ENCODE results near the gene KLRC3.
"Not testable (repeated sequence)": the region's sequence is repeated elsewhere in the genome, so short reads cannot be mapped to it uniquely, and the experiment has no call there.

The KLRC3 gene

GRCh38 chr12:10396176-10396575 is 24.2 kb downstream of the KLRC3 start:
- H3K36me3 ChIP-seq (ENCODE audit: control insufficient read depth, insufficient read depth, low read length), result not testable (repeated sequence)

GRCh38 chr12:10395390-10395998 is 24.9 kb downstream of the KLRC3 start:
- Histone ChIP-seq H3K4me3 (ENCODE audit: low read length) (peak overlapping the region; percentile 34), H3K36me3 (ENCODE audit: control insufficient read depth, insufficient read depth, low read length) (no peaks in the 10 kb centered on the region), H3K27ac (ENCODE audit: low read depth, low read length) (peak overlapping the region; percentile 46), H3K27me3 (ENCODE audit: control insufficient read depth, insufficient read depth, low read length) (no peaks in the 10 kb centered on the region), H3K9ac (ENCODE audit: low read length) (no peak overlapping the region), H3K4me1 (ENCODE audit: control insufficient read depth, insufficient read depth, low read length) (no peaks in the 10 kb centered on the region)

More at GRCh38 chr12:10396176-10396575, 24.2 kb downstream of the KLRC3 start:
- H3K9ac ChIP-seq (ENCODE audit: low read length); H3K4me3 ChIP-seq (ENCODE audit: low read length); H3K27me3 ChIP-seq (ENCODE audit: control insufficient read depth, insufficient read depth, low read length); H3K27ac ChIP-seq (ENCODE audit: low read depth, low read length); H3K4me1 ChIP-seq (ENCODE audit: control insufficient read depth, insufficient read depth, low read length): not testable (repeated sequence)

DNA sequence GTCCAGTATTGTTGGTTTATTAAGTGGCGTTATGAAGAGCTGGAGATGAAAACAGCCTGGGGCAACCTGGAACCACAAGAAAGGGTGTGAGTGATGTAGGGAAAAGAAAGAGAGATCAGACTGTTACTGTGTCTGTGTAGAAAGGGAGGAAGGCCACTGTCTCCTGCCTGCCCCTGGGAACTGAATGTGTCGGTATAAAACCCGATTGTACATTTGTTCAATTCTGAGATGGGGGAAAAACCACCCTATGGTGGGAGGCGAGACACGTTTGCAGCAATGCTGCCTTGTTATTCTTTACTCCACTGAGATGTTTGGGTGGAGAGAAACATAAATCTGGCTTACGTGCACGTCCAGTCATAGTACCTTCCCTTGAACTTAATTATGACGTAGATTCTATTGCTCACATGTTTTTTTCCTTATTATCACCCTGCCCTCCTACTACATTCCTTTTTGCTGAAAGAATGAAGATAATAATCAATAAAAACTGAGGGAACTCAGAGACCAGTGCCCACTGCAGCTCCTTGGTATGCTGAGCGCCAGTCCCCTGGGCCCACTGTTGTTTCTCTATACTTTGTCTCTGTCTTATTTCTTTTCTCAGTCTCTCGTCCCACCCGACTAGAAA is 25.8 kb downstream of the KLRC3 start:
- H3K27me3 ChIP-seq (ENCODE audit: control insufficient read depth, insufficient read depth, low read length); H3K27ac ChIP-seq (ENCODE audit: low read depth, low read length); H3K4me1 ChIP-seq (ENCODE audit: control insufficient read depth, insufficient read depth, low read length); H3K4me3 ChIP-seq (ENCODE audit: low read length); H3K36me3 ChIP-seq (ENCODE audit: control insufficient read depth, insufficient read depth, low read length); H3K9ac ChIP-seq (ENCODE audit: low read length): not testable (repeated sequence)

GRCh38 chr12:10393291-10393690 is 27.1 kb downstream of the KLRC3 start:
- no peak overlapping the region for H3K27ac ChIP-seq (ENCODE audit: low read depth, low read length)
- H3K4me1 ChIP-seq (ENCODE audit: control insufficient read depth, insufficient read depth, low read length), result no peaks in the 10 kb centered on the region
- no peak overlapping the region for H3K9ac ChIP-seq (ENCODE audit: low read length)
- H3K4me3 ChIP-seq (ENCODE audit: low read length), result no peak overlapping the region
- H3K36me3 ChIP-seq (ENCODE audit: control insufficient read depth, insufficient read depth, low read length), result no peaks in the 10 kb centered on the region
- H3K27me3 ChIP-seq (ENCODE audit: control insufficient read depth, insufficient read depth, low read length), result no peaks in the 10 kb centered on the region

DNA sequence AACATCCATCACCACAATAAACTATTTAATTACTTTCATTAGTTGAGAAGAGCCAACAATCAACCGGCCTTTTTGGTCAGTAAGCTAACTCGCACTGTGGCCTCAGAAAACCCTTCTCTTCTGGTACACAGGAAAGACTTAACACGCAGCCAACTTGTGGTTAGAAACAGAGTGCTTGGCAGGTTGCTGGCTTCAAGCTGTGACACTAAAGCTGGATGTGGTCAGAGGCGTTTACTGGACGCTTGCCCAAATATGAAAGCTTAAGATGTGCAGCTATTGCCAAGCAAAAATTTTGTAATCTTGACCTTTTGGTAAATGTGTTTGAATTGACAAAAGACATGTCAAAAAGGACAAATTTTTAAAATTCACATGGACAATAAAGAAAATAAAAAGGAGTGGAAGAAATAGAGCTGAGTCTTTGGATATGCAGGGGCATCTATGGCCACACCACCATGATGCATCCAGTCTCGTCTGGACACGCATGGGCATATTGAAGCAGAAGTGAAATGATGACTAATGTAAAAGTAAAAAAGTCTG is 27.9 kb downstream of the KLRC3 start:
- H3K27ac ChIP-seq (ENCODE audit: low read depth, low read length), result no peak overlapping the region
- H3K9ac ChIP-seq (ENCODE audit: low read length), result no peak overlapping the region
- no peaks in the 10 kb centered on the region for H3K4me1 ChIP-seq (ENCODE audit: control insufficient read depth, insufficient read depth, low read length)
- no peaks in the 10 kb centered on the region for H3K27me3 ChIP-seq (ENCODE audit: control insufficient read depth, insufficient read depth, low read length)
- H3K4me3 ChIP-seq (ENCODE audit: low read length), result no peak overlapping the region
- H3K36me3 ChIP-seq (ENCODE audit: control insufficient read depth, insufficient read depth, low read length), result no peaks in the 10 kb centered on the region

GRCh38 chr12:10390991-10391390 is 29.4 kb downstream of the KLRC3 start:
- H3K27me3 ChIP-seq (ENCODE audit: control insufficient read depth, insufficient read depth, low read length); H3K4me1 ChIP-seq (ENCODE audit: control insufficient read depth, insufficient read depth, low read length); H3K27ac ChIP-seq (ENCODE audit: low read depth, low read length); H3K4me3 ChIP-seq (ENCODE audit: low read length); H3K36me3 ChIP-seq (ENCODE audit: control insufficient read depth, insufficient read depth, low read length); H3K9ac ChIP-seq (ENCODE audit: low read length): not testable (repeated sequence)

DNA sequence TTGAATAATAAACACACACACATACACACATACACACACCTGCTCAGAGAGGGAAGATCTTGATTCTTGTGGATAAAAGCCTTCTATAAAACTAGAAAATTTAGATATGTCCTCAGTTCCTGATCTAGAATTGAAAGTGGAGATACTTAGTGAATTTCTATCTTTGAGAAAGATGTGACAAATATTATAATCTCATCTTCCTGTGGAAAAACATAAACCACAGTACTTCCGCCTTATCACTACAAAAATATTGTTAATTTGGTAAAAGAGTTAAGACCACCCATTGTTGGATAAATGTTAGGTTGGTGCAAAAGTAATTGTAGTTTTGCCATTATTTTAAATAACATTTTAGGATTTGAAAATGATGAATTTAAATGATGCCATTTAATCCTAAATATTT is 30.5 kb downstream of the KLRC3 start, which contains the start of gene KLRK1:
TSS of gene KLRK1 (minus strand) at position 138 of the 400 bp plus-strand sequence. CDS start 1,231 bp downstream, outside the sequence.
- H3K27me3 ChIP-seq (ENCODE audit: control insufficient read depth, insufficient read depth, low read length), result no peaks in the 10 kb centered on the region
- no peaks in the 10 kb centered on the region for H3K36me3 ChIP-seq (ENCODE audit: control insufficient read depth, insufficient read depth, low read length)
- H3K9ac ChIP-seq (ENCODE audit: low read length), result no peak within 1 kb of the TSS
- no peak within 1 kb of the TSS for H3K4me3 ChIP-seq (ENCODE audit: low read length)
- no peak within 1 kb of the TSS for H3K27ac ChIP-seq (ENCODE audit: low read depth, low read length)
- no peaks in the 10 kb centered on the region for H3K4me1 ChIP-seq (ENCODE audit: control insufficient read depth, insufficient read depth, low read length)

DNA sequence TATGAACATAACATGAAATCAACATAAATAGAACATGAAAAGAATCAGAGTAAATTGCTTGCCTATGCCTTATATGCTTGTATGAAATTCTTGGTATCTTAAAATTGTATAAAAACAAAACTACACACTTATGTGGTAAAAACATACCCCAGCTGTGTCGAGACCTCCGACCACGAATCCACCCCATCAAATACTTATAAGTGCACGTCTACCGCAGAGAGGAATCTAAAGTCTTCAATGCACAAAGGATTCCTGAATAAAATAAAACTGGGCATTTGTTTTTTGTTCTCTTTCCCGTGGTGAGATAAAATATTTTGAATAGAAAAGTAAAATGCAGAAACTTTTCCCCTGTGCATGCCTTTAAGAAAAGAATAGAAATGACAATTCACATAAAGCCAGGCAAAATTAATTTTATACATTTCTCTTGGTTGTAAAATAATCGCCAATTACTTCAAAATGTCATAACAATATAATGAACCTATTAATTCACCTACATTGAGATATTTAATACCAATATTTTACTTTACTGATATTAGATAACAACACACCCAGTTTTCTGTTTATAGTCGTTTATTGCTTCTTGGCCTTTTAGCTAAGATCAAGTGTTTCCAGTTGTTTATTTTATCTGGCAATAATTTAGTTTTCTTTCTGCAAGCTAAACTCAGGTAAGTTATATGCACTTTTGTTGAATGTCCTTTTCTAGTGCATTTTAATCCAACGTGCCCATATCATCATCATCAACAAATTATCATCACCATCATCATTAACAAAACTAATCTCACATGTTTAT is 31.6 kb downstream of the KLRC3 start:
- no peaks in the 10 kb centered on the region for H3K4me1 ChIP-seq (ENCODE audit: control insufficient read depth, insufficient read depth, low read length)
- no peaks in the 10 kb centered on the region for H3K36me3 ChIP-seq (ENCODE audit: control insufficient read depth, insufficient read depth, low read length)
- no peaks in the 10 kb centered on the region for H3K27me3 ChIP-seq (ENCODE audit: control insufficient read depth, insufficient read depth, low read length)
- H3K4me3 ChIP-seq (ENCODE audit: low read length), result no peak overlapping the region
- H3K27ac ChIP-seq (ENCODE audit: low read depth, low read length), result no peak overlapping the region
- no peak overlapping the region for H3K9ac ChIP-seq (ENCODE audit: low read length)

- H3K4me3 ChIP-seq (ENCODE audit: low read length); H3K9ac ChIP-seq (ENCODE audit: low read length); H3K27ac ChIP-seq (ENCODE audit: low read depth, low read length); H3K4me1 ChIP-seq (ENCODE audit: control insufficient read depth, insufficient read depth, low read length); H3K27me3 ChIP-seq (ENCODE audit: control insufficient read depth, insufficient read depth, low read length); H3K36me3 ChIP-seq (ENCODE audit: control insufficient read depth, insufficient read depth, low read length): not testable (repeated sequence)
Observed at GRCh38 chr12:10387498-10387897, 32.9 kb downstream of the KLRC3 start.

GRCh38 chr12:10386857-10387256 is 33.5 kb downstream of the KLRC3 start:
- no peaks in the 10 kb centered on the region for H3K4me1 ChIP-seq (ENCODE audit: control insufficient read depth, insufficient read depth, low read length)
- no peaks in the 10 kb centered on the region for H3K27me3 ChIP-seq (ENCODE audit: control insufficient read depth, insufficient read depth, low read length)
- no peak overlapping the region for H3K27ac ChIP-seq (ENCODE audit: low read depth, low read length)
- no peak overlapping the region for H3K9ac ChIP-seq (ENCODE audit: low read length)
- no peak overlapping the region for H3K4me3 ChIP-seq (ENCODE audit: low read length)
- H3K36me3 ChIP-seq (ENCODE audit: control insufficient read depth, insufficient read depth, low read length), result no peaks in the 10 kb centered on the region

DNA sequence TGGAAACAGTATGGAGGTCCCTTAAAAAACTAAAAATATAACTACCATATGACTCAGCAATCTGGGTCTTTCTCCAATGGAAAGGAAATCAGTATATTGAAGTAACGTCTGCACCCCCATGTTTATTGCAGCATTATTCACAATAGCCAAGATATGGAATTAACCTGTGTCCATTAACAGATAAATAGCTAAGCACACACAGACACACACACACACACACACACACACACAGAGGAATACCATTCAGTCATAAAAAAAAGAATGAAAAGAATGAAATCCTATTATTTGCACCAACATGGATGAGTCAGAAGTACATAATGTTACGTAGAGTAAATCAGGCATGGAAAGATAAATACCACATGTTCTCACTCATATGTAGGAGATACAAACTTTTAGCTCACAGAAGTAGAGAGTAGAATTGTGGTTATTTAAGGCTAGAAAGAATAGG is 35.2 kb downstream of the KLRC3 start:
- Histone ChIP-seq H3K4me3 (ENCODE audit: low read length) (no peak overlapping the region), H3K4me1 (ENCODE audit: control insufficient read depth, insufficient read depth, low read length) (no peaks in the 10 kb centered on the region), H3K36me3 (ENCODE audit: control insufficient read depth, insufficient read depth, low read length) (no peaks in the 10 kb centered on the region), H3K27ac (ENCODE audit: low read depth, low read length) (no peak overlapping the region), H3K27me3 (ENCODE audit: control insufficient read depth, insufficient read depth, low read length) (no peaks in the 10 kb centered on the region), H3K9ac (ENCODE audit: low read length) (no peak overlapping the region)

DNA sequence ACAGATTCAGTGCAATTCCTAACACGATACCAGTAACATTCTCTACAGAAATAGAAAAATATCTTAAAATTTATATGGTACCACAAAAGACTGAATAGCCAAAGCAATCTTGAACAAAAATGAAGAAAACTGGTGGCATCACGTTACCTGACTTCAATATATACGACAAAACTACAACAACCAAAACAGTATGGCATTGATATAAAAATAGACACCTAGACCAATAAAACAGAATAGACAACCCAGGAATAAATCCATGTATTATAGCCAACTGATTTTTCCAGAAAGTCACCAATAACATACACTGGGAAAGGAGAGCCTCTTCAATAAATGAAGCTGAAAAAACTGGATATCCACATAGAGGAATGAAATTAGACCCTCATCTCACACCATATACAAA is 36.2 kb downstream of the KLRC3 start:
- H3K36me3 ChIP-seq (ENCODE audit: control insufficient read depth, insufficient read depth, low read length), result no peaks in the 10 kb centered on the region
- H3K4me3 ChIP-seq (ENCODE audit: low read length), result no peak overlapping the region
- no peak overlapping the region for H3K27ac ChIP-seq (ENCODE audit: low read depth, low read length)
- H3K27me3 ChIP-seq (ENCODE audit: control insufficient read depth, insufficient read depth, low read length), result no peaks in the 10 kb centered on the region
- no peak overlapping the region for H3K9ac ChIP-seq (ENCODE audit: low read length)
- no peaks in the 10 kb centered on the region for H3K4me1 ChIP-seq (ENCODE audit: control insufficient read depth, insufficient read depth, low read length)
